Stimulated activated CD8-positive, alpha-beta memory T cell treated with anti-CD3 and anti-CD28 coated beads, Interleukin-15, amount 100 ng/mL, for 48 hours (primary cell): ENCODE data around the gene TRPM3.

Experiments
- DNase-seq, 2 donors: peaks; one replicate each; pipeline ENCODE4 v3.0.0-alpha.2; 2020; ENCODE audit warnings: low read depth in 2 of 2

Gene TRPM3

GRCh38 chr9:70580606-70581195 is 540.7 kb downstream of the TRPM3 start:
- DNase-seq, result no peak

DNA sequence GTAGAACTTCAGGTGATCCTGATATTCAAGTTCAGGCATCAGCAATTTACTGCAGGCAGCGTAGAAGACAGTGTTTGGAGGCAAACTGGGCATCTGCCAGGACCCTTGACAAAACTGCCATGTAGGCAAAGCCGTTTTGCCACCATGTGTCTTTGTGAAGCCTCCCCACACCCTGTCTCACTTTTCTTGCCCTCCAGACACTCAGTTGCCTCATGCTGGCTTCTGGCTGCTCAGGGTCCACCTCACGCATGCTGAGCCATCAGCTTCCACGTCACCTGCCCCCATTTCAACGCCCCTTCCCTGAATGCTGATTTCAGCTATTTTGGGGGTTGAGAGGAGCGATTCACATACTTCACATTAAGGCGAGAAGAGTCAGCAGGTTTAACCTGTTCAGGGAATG is 541.7 kb downstream of the TRPM3 start:
- DNase-seq, result no peak

GRCh38 chr9:70578720-70579119 is 542.7 kb downstream of the TRPM3 start:
- no peak for DNase-seq

DNA sequence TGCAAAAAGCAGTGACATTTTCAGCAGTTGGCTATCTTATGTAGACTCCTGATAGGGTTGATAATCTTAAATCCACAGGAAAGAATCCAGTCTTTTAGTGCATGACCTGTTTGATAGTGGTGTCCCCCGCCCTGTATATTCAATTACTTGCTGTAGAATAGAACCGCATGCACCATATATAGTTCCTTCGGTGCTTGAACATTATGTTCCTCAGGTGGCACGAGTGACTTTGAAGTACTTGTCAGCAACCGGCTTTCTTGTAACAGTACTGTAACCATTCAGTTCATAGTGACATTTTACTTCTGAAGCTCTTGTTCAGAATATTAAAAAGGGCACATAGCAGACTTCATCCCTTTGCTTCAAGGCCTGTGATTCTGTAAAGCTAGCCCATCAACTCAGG is 543.8 kb downstream of the TRPM3 start:
- DNase-seq, result no peak

DNA sequence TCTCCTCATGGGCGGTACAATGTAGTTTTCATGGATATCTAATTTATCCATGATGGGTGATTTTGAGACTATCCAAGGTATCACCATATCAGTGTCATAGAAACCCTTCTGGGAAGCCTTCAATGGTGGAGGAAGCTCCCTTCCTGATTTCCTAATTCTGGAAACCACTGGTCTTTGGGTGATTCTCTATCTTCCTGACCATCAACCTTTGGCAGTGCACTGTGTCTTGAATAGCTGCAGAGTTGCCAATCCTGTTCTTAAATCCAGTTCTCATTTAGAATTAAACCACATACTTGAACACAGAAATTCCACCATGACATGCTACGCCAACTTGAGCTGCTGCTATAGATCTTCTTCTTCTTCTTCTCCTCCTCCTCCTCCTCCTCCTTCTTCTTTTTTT is 545.3 kb downstream of the TRPM3 start:
- DNase-seq, result no peak

DNA sequence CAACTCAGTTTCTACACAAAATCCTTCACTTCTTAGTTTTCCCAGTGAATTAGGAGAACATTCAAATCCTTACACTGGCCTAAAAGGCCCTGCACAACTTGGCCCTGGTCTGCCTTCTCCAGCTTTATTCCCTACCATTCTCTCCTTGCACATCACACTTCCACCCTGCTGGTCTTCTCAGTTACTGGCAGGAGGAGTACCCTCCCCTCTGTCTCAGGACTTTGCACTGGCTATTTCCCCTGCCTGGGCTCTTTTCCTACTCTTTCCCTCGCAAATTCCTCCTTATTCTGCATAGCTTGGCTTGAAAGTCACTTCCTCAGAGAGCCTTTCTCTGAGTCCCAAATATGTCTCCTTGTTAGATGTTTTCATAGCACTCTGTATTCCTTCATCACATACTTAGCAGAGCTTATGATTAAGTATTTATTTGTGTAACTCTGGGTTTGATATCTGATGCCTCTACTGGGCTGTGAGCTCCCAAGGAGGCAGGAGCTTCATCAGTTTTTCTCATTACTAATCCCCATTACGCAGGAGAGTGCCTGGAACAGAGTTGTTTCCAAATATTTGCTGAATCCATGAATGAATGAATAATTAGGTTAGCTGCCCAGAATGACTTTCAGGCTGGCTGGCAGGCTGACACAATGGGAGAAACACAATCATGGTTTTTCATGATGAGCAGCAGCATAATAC is 547.1 kb downstream of the TRPM3 start:
- no peak for DNase-seq

- DNase-seq, result no peak
These were observed 548.1 kb downstream of the TRPM3 start for GRCh38 chr9:70573308-70573707.

DNA sequence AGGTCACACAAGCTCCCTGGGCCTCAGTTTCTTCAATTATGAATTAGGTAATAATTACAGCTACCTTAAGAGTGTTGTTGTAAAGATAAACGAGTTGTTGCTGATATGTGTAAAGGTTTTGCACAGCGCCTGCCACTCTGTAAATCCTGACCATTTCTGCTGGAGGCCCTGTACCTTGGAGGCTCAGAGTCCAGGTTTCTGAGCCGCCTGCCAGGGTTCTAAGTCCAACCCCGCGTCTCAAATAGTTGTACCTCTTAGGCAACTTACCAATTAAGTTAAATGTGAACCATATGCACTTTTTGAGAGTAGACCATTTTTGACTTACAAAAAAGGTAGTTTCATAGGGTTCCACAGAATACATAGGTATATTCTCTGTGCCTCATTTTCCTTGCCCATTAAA is 550.2 kb downstream of the TRPM3 start:
- no peak for DNase-seq

- DNase-seq, result no peak
These were observed 551.6 kb downstream of the TRPM3 start for GRCh38 chr9:70569791-70570190.

DNA sequence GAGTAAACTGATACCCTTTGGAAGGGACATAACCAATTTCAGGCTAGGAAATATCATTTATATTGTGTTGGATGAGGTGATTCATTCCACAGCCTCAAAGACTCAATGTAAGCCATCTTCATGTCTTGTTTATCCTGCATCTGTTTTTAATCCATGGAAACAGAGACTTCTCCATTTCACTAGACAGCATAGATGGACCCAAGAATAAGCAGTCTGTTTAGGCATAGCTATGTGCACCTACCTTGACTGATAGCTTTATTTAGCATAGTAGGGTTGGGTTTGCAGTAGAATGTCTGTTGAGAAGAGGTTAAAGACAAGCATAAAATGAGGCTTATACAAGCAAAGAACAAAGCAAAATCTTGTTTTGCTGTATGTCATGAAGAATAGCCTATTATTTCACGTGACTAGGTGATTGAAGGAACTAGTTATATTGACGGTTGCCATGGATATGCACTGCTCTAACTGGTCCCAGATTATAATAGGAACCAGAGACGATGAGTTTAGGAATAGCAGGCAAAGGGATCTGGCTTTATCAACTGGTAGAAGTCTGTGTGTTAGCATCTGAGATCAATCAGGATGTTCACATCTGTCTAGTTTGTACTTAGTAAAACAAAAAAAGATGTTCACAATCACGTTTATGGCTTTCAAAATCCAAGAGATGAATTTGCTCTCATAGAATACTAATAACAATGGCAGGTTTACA is 552.2 kb downstream of the TRPM3 start:
- DNase-seq, result no peak

GRCh38 chr9:70567511-70567910 is 553.9 kb downstream of the TRPM3 start:
- DNase-seq, result no peak

DNA sequence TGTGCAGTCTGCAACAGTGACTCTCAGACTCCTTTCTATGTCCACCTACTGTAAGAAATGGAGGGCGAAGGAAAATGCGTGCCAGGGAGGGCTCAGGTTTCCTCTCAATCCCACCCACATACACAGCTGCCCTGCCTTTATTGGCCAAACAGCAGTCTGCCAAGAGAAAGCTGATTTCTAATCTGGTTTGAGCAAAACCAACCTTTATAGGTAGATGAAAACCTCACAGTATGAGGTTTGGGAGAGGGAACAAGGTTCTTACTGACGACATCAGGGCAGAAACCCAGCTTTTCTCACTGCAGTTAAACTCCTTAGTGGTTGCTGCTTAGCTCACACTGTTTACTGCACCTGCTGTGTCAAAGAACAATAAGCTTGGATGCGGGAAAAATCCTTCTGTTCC is 554.7 kb downstream of the TRPM3 start:
- no peak for DNase-seq

DNA sequence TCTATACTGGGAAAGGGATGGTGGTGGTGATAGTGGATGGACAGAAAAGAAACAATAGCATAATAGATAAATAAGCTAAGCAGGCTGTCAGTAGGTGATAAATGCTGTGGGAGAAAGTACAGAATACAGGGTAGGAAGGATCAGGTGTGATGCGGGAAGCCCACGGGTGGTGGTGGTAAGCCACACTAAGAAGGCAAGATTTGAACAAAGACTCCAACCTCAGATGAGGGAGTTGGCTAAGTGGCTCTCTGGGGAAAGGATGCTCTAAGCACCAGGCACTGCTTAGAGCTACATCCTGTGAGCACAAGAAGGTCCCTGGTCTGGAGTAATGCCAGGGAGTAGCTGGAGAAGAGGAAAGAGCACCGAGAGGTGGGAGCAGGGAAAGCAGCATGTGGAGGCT is 555.4 kb downstream of the TRPM3 start:
- no peak for DNase-seq

GRCh38 chr9:70564468-70565335 is 556.7 kb downstream of the TRPM3 start:
- no peak for DNase-seq

- peak; percentile 39 to 43 for DNase-seq
These were observed 557.8 kb downstream of the TRPM3 start for GRCh38 chr9:70563431-70564204.

DNA sequence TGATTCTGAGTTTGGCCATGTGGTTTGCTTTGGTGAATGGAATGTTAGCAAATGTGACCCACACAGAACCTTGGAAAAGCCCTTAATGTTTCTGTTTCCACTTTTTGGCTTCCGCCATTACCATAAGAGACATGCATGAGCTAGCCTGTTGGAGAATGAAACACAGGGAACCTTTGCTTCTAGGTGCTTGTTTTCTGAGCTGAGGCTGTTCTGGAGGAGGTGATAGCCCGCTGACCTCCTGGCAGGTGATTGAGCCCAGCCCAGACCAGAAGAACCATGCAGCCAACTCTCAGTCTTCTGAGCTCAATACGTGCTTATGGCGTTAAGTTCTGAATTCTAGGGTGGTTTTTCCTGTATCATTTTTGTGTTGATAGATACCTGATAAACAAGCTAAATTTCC is 558.4 kb downstream of the TRPM3 start:
- DNase-seq, result no peak

- no peak for DNase-seq
These were observed 559.5 kb downstream of the TRPM3 start for GRCh38 chr9:70561786-70562395.

GRCh38 chr9:70561111-70561510 is 560.3 kb downstream of the TRPM3 start:
- no peak for DNase-seq

DNA sequence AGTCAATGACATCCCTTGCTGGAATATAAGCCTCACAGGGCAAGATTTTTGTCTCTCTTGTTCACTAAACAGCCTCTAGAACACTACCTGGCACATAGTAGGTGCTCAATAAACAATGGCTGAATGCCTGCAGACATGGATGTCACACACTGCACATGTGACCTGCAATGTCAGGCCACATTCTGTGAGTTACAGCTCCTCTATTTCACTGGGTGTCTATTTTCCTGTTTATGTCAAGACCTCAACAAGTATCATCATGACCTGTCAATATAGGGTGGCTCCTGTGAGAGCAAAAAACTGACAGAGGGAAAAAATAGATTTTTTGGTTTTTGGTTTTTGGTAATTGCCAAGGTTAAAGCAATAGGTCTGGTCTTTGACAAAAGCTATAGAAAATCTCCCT is 562.3 kb downstream of the TRPM3 start:
- no peak for DNase-seq

GRCh38 chr9:70557661-70558369 is 563.6 kb downstream of the TRPM3 start:
- no peak for DNase-seq
